Measurements from ENCODE around the gene GALNT17.

The GALNT17 gene

GRCh38 chr7:71343039-71343438 lies 211.1 kb downstream of the GALNT17 start:
- no peak for DNase-seq

DNA sequence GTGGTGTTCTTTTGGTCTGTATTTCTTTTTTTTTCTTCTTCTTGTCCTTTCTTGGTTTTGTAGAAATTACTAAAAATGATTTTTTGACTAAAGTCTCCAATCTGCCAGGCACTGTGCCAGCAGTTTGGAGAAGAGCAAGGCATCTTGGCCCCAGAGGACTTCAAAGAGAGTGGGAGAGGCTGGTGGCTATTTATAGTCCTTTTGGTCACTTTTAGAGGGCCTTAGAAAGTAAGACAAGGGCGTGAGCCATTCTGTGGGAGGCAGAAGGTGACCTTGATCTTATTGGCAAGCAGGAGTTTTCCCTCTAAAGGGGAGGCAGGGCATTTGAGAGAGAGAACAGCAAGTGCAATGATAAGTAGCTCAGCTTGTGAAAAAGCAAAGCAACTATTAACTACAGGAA lies 211.9 kb downstream of the GALNT17 start:
- DNase-seq: no peak

GRCh38 chr7:71345117-71345884 lies 213.4 kb downstream of the GALNT17 start:
- DNase-seq: no peak

GRCh38 chr7:71348821-71349681 lies 217.1 kb downstream of the GALNT17 start:
- no peak for DNase-seq

DNA sequence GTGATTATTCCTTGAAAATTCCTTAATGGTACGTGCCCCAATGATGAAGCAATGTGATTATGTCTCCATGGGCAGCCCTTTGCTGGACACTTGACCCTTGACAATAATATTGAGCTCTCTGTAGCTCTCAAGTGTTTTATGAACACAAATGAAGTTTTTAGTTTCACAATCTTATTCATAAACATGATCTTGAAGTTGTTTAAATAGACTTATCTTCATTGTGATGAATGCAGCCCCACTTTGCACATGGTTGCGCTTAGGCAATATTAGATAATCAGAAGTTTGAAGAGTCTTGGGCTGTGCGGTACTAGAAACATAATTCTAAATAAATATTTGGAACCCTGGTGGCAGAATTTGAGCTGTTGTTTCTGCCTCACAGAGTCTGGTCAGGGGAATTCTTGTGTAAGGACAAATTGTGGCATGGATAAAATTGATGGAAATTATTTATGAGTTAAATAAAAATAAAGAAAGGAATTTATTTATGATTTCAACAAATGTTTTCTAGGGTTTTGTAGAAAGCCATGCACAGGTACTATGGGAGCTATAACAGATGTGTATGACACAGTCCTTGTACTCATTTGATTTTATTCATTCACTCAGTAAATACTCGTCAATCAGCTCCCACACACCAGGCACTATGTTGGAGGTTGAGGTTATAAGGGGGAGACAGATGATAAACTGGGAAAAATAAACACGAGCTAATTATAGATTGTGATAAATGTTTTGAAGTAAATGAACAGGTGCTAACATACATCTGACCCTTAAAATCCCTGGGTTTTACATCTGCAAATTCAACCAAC lies 217.9 kb downstream of the GALNT17 start:
- no peak for DNase-seq

GRCh38 chr7:71350680-71351079 lies 218.7 kb downstream of the GALNT17 start:
- DNase-seq: no peak

GRCh38 chr7:71354716-71355115 lies 222.8 kb downstream of the GALNT17 start:
- DNase-seq: no peak

- DNase-seq: no peak
These were observed 229.6 kb downstream of the GALNT17 start for GRCh38 chr7:71361451-71362032.

GRCh38 chr7:71362240-71362639 lies 230.3 kb downstream of the GALNT17 start:
- no peak for DNase-seq

- DNase-seq: no peak
These were observed 231.3 kb downstream of the GALNT17 start for GRCh38 chr7:71363223-71363622.

GRCh38 chr7:71363627-71364026 lies 231.7 kb downstream of the GALNT17 start:
- DNase-seq: no peak

- DNase-seq: no peak
These were observed 232.6 kb downstream of the GALNT17 start for GRCh38 chr7:71364551-71364950.

GRCh38 chr7:71372991-71373390 lies 241.0 kb downstream of the GALNT17 start:
- DNase-seq: no peak

DNA sequence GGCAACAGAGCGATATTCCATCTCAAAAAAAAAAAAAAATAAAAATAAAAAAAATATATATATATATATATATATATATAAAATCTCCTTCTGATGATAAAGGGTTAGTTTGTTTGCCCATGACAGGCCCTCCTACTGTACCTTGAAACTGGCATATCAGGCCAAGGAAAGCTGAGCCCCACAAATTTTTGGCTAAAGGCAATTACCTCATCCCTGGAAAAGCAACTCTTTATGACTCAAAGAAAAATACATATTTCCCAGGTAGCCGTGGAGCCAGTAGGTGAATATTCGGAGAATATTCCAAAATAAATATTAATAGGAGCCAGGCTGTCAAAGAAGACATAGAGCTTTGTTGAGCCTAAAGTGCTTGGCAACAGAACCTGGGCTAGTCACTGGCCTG lies 245.1 kb downstream of the GALNT17 start:
- DNase-seq: no peak

DNA sequence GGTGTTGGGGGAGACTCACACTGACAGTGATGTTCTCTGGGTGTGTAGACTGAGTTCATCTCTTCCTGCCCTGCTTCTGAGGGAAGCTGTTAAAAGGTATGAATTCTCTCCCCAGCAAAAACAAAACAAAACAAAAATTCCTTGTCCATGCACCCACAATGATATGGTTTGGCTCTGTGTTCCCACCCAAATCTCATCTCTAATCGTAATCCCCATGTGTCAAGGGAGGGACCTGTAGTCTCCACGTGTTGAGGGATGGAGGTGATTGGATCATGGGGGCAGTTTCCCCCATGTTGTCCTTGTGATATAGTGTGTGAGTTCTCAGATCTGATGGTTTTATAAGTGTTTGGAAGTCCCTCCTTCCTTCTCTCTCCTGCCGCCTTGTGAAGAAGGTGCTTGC lies 245.5 kb downstream of the GALNT17 start:
- no peak for DNase-seq

- DNase-seq: no peak
These were observed 252.2 kb downstream of the GALNT17 start for GRCh38 chr7:71384094-71384493.

GRCh38 chr7:71385330-71385729 lies 253.4 kb downstream of the GALNT17 start:
- no peak for DNase-seq

- DNase-seq: no peak
These were observed 254.3 kb downstream of the GALNT17 start for GRCh38 chr7:71386152-71386785.

- DNase-seq: no peak
These were observed 256.2 kb downstream of the GALNT17 start for GRCh38 chr7:71388181-71388580.

- DNase-seq: no peak
These were observed 258.0 kb downstream of the GALNT17 start for GRCh38 chr7:71389976-71390375.

- no peak for DNase-seq
These were observed 261.7 kb downstream of the GALNT17 start for GRCh38 chr7:71393661-71394060.

- DNase-seq: no peak
These were observed 270.7 kb downstream of the GALNT17 start for GRCh38 chr7:71402684-71403083.

Data from femur (tissue), 1 donor.